Esophagus squamous epithelium (tissue), 4 donors: Measurements from ENCODE around the gene C8B.

Experiments used
- CTCF ChIP-seq, 6 experiments: fragments of 450-650 bp in 4 of 6; fragments of 200-600 bp in 2 of 6; sonication (generic) in 2 of 6; IDR thresholded peaks; one replicate each; pipeline ENCODE4 v1.5.1; 2016 to 2019; ENCODE audit warnings: antibody characterized with exemption in 6 of 6, mild to moderate bottlenecking in 4 of 6, moderate library complexity in 4 of 6
- POLR2A ChIP-seq, 4 donors: fragments of 450-650 bp; IDR thresholded peaks; one replicate each; pipeline ENCODE4 v1.6.1; 2017; ENCODE audit warnings: antibody characterized with exemption in 4 of 4, mild to moderate bottlenecking in 4 of 4, moderate library complexity in 3 of 4

GRCh38 chr1:56993475-56993874 is 27.7 kb upstream of the C8B start:
- no peak for TF ChIP-seq POLR2A (IDR thresholded peaks at IDR 0.05)
- no peak for TF ChIP-seq CTCF (IDR thresholded peaks at IDR 0.05)
